ENCODE measurements around the gene PIK3AP1. TPM values are rescaled to one million over a fixed set of nuclear protein-coding genes. Genes with fewer than 3 reads are reported as not detected.

Gene PIK3AP1
- polyA plus RNA-seq, 1 of the 3 experiments (the other 2 are of a cell fraction): 0.07 TPM

GRCh38 chr10:96588616-96589419 is 131.5 kb downstream of the PIK3AP1 start:
- no peaks in the 10 kb centered on the region for H3K27me3 ChIP-seq (ENCODE audit: insufficient read depth)
- ChIA-PET POLR2A (no interaction called here), CTCF (interaction anchor here (1.0 kb wide), 1 partner anchor 155 kb away, joined by 5 read pairs; no protein-coding TSS in a partner anchor)
- TF ChIP-seq ELF1 (IDR thresholded peaks at IDR 0.05): no peak
- TF ChIP-seq TEAD4 (IDR thresholded peaks at IDR 0.05; ENCODE audit: borderline replicate concordance, insufficient read depth): no peak
- TF ChIP-seq NFIC (IDR thresholded peaks at IDR 0.05; ENCODE audit: borderline replicate concordance): no peak
- TF ChIP-seq FOXJ3 (CRISPR knock-in tag; IDR thresholded peaks at IDR 0.05): no peak
- no peak for TF ChIP-seq YY1 (IDR thresholded peaks at IDR 0.05; ENCODE audit: low read depth)
- TF ChIP-seq EP300 (IDR thresholded peaks at IDR 0.05; ENCODE audit: borderline replicate concordance in 1 of 2, low read depth in 1 of 2, low read length in 1 of 2): no peak
- TF ChIP-seq MXI1 (IDR thresholded peaks at IDR 0.05; ENCODE audit: low read depth, low read length): no peak
- TF ChIP-seq, protein P1, sequence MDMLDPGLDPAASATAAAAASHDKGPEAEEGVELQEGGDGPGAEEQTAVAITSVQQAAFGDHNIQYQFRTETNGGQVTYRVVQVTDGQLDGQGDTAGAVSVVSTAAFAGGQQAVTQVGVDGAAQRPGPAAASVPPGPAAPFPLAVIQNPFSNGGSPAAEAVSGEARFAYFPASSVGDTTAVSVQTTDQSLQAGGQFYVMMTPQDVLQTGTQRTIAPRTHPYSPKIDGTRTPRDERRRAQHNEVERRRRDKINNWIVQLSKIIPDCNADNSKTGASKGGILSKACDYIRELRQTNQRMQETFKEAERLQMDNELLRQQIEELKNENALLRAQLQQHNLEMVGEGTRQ (IDR thresholded peaks at IDR 0.05; ENCODE audit: borderline replicate concordance, low read depth, low read length): no peak
- no peak for TF ChIP-seq FOXM1 (IDR thresholded peaks at IDR 0.05; ENCODE audit: low read depth)
- no peak for TF ChIP-seq CHD2 (IDR thresholded peaks at IDR 0.05; ENCODE audit: low read length, partially characterized antibody)
- no peak for TF ChIP-seq TAF1 (IDR thresholded peaks at IDR 0.05; ENCODE audit: borderline replicate concordance, low read depth, low read length)
- no peak for TF ChIP-seq SIN3A (IDR thresholded peaks at IDR 0.05; ENCODE audit: borderline replicate concordance, low read depth, low read length)
- no peak for TF ChIP-seq POLR2AphosphoS5 (IDR thresholded peaks at IDR 0.05; ENCODE audit: low read depth, low read length)
- no peak for TF ChIP-seq RFX5 (IDR thresholded peaks at IDR 0.05; ENCODE audit: low read length)
- TF ChIP-seq SMC3 (IDR thresholded peaks at IDR 0.05; ENCODE audit: low read depth, low read length): no peak
- TF ChIP-seq RXRA (IDR thresholded peaks at IDR 0.05; ENCODE audit: borderline replicate concordance, low read depth): no peak
- TF ChIP-seq, protein P2, sequence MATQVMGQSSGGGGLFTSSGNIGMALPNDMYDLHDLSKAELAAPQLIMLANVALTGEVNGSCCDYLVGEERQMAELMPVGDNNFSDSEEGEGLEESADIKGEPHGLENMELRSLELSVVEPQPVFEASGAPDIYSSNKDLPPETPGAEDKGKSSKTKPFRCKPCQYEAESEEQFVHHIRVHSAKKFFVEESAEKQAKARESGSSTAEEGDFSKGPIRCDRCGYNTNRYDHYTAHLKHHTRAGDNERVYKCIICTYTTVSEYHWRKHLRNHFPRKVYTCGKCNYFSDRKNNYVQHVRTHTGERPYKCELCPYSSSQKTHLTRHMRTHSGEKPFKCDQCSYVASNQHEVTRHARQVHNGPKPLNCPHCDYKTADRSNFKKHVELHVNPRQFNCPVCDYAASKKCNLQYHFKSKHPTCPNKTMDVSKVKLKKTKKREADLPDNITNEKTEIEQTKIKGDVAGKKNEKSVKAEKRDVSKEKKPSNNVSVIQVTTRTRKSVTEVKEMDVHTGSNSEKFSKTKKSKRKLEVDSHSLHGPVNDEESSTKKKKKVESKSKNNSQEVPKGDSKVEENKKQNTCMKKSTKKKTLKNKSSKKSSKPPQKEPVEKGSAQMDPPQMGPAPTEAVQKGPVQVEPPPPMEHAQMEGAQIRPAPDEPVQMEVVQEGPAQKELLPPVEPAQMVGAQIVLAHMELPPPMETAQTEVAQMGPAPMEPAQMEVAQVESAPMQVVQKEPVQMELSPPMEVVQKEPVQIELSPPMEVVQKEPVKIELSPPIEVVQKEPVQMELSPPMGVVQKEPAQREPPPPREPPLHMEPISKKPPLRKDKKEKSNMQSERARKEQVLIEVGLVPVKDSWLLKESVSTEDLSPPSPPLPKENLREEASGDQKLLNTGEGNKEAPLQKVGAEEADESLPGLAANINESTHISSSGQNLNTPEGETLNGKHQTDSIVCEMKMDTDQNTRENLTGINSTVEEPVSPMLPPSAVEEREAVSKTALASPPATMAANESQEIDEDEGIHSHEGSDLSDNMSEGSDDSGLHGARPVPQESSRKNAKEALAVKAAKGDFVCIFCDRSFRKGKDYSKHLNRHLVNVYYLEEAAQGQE (IDR thresholded peaks at IDR 0.05; ENCODE audit: low read depth, low read length): no peak
- TF ChIP-seq CTCF (IDR thresholded peaks at IDR 0.05): no peak
- no peak for TF ChIP-seq EZH2phosphoT487 (IDR thresholded peaks at IDR 0.05; ENCODE audit: borderline replicate concordance, low read depth)
- peak overlapping the region; percentile 4; the same call in 1 of the 2 replicates for H3K4me2 ChIP-seq
- no peak for DNase-seq
- H4K20me1 ChIP-seq (ENCODE audit: insufficient read depth): peaks cover 24% of the 10 kb centered on the region
- H3K27ac ChIP-seq (ENCODE audit: low read depth in 2 of 2, low read length in 1 of 2): no peak overlapping the region; a peak in 2 of 4 replicates
- H2AFZ ChIP-seq (ENCODE audit: low read depth): peak overlapping the region; percentile 67; the same call in 1 of the 2 replicates
- H3K9me3 ChIP-seq: no peaks in the 10 kb centered on the region
- H3K79me2 ChIP-seq (ENCODE audit: insufficient read depth): peaks cover 29% of the 10 kb centered on the region
- H3F3A ChIP-seq (replicated peaks; ENCODE audit: insufficient read depth): peaks cover 16% of the 10 kb centered on the region
- H3K36me3 ChIP-seq (replicated peaks in 1 of 2; ENCODE audit: control insufficient read depth in 1 of 2, insufficient read depth in 2 of 2, low read length in 1 of 2): peaks cover 0 to 5% of the 10 kb centered on the region in 2 experiments
- H3K9ac ChIP-seq: no peak overlapping the region
- no peak overlapping the region for H3K4me3 ChIP-seq (ENCODE audit: low read depth in 2 of 2, low read length in 1 of 2)
- H3K9me2 ChIP-seq: no peaks in the 10 kb centered on the region
- peaks cover 8 to 13% of the 10 kb centered on the region in 2 experiments; a peak in 3 of 4 replicates for H3K4me1 ChIP-seq (ENCODE audit: control insufficient read depth in 1 of 2, insufficient read depth in 2 of 2, low read depth in 1 of 2, low read length in 1 of 2)
- WGBS (ENCODE audit: low lambda C conversion rate): 80% methylated on average over 5 of the region's 5 CpGs
